Measurements from ENCODE around the gene DXO.
A peak's percentile ranks its signal among the peaks of the same experiment; 100 is the strongest.
"Not testable (repeated sequence)": the region's sequence is repeated elsewhere in the genome, so short reads cannot be mapped to it uniquely, and the experiment has no call there.

Gene DXO

GRCh38 chr6:31971993-31972708 is at the start of gene DXO:
DXO (minus strand) TSS chr6:31972138; CDS start chr6:31971675, 463 bp downstream.
- peak; percentile 99 for DNase-seq (ENCODE audit: low spot score)
- no peak for TF ChIP-seq CTCF (IDR thresholded peaks at IDR 0.05; ENCODE audit: extremely low read depth, insufficient read depth, missing control alignments)
- in situ Hi-C loops (cut with MboI; ENCODE audit: low pct_unique_long_range_greater_than_20kb, low sequenced_read_pairs, unreplicated experiment) = no loop called here

GRCh38 chr6:32014547-32014946 is 42.6 kb upstream of the DXO start, which contains the start of gene C4B:
C4B (plus strand) TSS chr6:32014795; CDS start chr6:32014846, 51 bp downstream.
- DNase-seq (ENCODE audit: low spot score); in situ Hi-C loops (cut with MboI; ENCODE audit: low pct_unique_long_range_greater_than_20kb, low sequenced_read_pairs, unreplicated experiment): not testable (repeated sequence)

- DNase-seq (ENCODE audit: low spot score); in situ Hi-C loops (cut with MboI; ENCODE audit: low pct_unique_long_range_greater_than_20kb, low sequenced_read_pairs, unreplicated experiment): not testable (repeated sequence)
These were observed 41.8 kb upstream of the DXO start for GRCh38 chr6:32013738-32014137.

GRCh38 chr6:32012941-32013617 is 41.1 kb upstream of the DXO start:
- DNase-seq (ENCODE audit: low spot score); in situ Hi-C loops (cut with MboI; ENCODE audit: low pct_unique_long_range_greater_than_20kb, low sequenced_read_pairs, unreplicated experiment): not testable (repeated sequence)

GRCh38 chr6:32010856-32011530 is 39.1 kb upstream of the DXO start:
- in situ Hi-C loops (cut with MboI; ENCODE audit: low pct_unique_long_range_greater_than_20kb, low sequenced_read_pairs, unreplicated experiment); DNase-seq (ENCODE audit: low spot score): not testable (repeated sequence)

GRCh38 chr6:32009537-32009936 is 37.6 kb upstream of the DXO start:
- in situ Hi-C loops (cut with MboI; ENCODE audit: low pct_unique_long_range_greater_than_20kb, low sequenced_read_pairs, unreplicated experiment); DNase-seq (ENCODE audit: low spot score): not testable (repeated sequence)

- in situ Hi-C loops (cut with MboI; ENCODE audit: low pct_unique_long_range_greater_than_20kb, low sequenced_read_pairs, unreplicated experiment); DNase-seq (ENCODE audit: low spot score): not testable (repeated sequence)
These were observed 36.7 kb upstream of the DXO start for GRCh38 chr6:32008616-32009015.

GRCh38 chr6:32008037-32008436 is 36.1 kb upstream of the DXO start:
- in situ Hi-C loops (cut with MboI; ENCODE audit: low pct_unique_long_range_greater_than_20kb, low sequenced_read_pairs, unreplicated experiment); DNase-seq (ENCODE audit: low spot score): not testable (repeated sequence)

GRCh38 chr6:32007086-32007485 is 35.1 kb upstream of the DXO start:
- in situ Hi-C loops (cut with MboI; ENCODE audit: low pct_unique_long_range_greater_than_20kb, low sequenced_read_pairs, unreplicated experiment); DNase-seq (ENCODE audit: low spot score): not testable (repeated sequence)

GRCh38 chr6:32005991-32006529 is 34.1 kb upstream of the DXO start:
- in situ Hi-C loops (cut with MboI; ENCODE audit: low pct_unique_long_range_greater_than_20kb, low sequenced_read_pairs, unreplicated experiment) = not testable (repeated sequence)
- peak; percentile 3 for DNase-seq (ENCODE audit: low spot score)

GRCh38 chr6:32005538-32005880 is 33.6 kb upstream of the DXO start:
- in situ Hi-C loops (cut with MboI; ENCODE audit: low pct_unique_long_range_greater_than_20kb, low sequenced_read_pairs, unreplicated experiment); DNase-seq (ENCODE audit: low spot score): not testable (repeated sequence)

GRCh38 chr6:32004864-32005537 is 33.1 kb upstream of the DXO start:
- in situ Hi-C loops (cut with MboI; ENCODE audit: low pct_unique_long_range_greater_than_20kb, low sequenced_read_pairs, unreplicated experiment); DNase-seq (ENCODE audit: low spot score): not testable (repeated sequence)

- DNase-seq (ENCODE audit: low spot score); in situ Hi-C loops (cut with MboI; ENCODE audit: low pct_unique_long_range_greater_than_20kb, low sequenced_read_pairs, unreplicated experiment): not testable (repeated sequence)
These were observed 32.5 kb upstream of the DXO start for GRCh38 chr6:32004393-32004792.

- DNase-seq (ENCODE audit: low spot score); in situ Hi-C loops (cut with MboI; ENCODE audit: low pct_unique_long_range_greater_than_20kb, low sequenced_read_pairs, unreplicated experiment): not testable (repeated sequence)
These were observed 31.4 kb upstream of the DXO start for GRCh38 chr6:32003301-32003700.

GRCh38 chr6:32002546-32003268 is 30.8 kb upstream of the DXO start:
- in situ Hi-C loops (cut with MboI; ENCODE audit: low pct_unique_long_range_greater_than_20kb, low sequenced_read_pairs, unreplicated experiment) = not testable (repeated sequence)

GRCh38 chr6:31996385-31996784 is 24.4 kb upstream of the DXO start:
- in situ Hi-C loops (cut with MboI; ENCODE audit: low pct_unique_long_range_greater_than_20kb, low sequenced_read_pairs, unreplicated experiment); DNase-seq (ENCODE audit: low spot score): not testable (repeated sequence)

More at GRCh38 chr6:32002546-32003268, 30.8 kb upstream of the DXO start:
- DNase-seq (ENCODE audit: low spot score) = not testable (repeated sequence)

Measured in GM13977 (cell line).